Mucosa of rectum (tissue), 2 donors: ENCODE measurements around the gene COP1.
A peak's percentile ranks its signal among the peaks of the same experiment; 100 is the strongest.
"Not testable (repeated sequence)": the region's sequence is repeated elsewhere in the genome, so short reads cannot be mapped to it uniquely, and the experiment has no call there.

Source experiments
- H3K27ac ChIP-seq, 2 donors: one replicate each; pipeline ENCODE4 v1.7.0; 2013; ENCODE audit warnings: inconsistent platforms in 2 of 2, low read depth in 2 of 2, low read length in 2 of 2
- H3K27me3 ChIP-seq, 2 donors: one replicate each; pipeline ENCODE4 v1.7.0; 2013; ENCODE audit warnings: low read length in 2 of 2; ENCODE audit not compliant: control insufficient read depth in 2 of 2, insufficient read depth in 2 of 2
- H3K36me3 ChIP-seq, 2 donors: one replicate each; pipeline ENCODE4 v1.7.0; 2013; ENCODE audit warnings: low read length in 2 of 2; ENCODE audit not compliant: control insufficient read depth in 2 of 2, insufficient read depth in 2 of 2
- H3K4me1 ChIP-seq, 2 donors: one replicate each; pipeline ENCODE4 v1.7.0; 2013; ENCODE audit warnings: low read length in 2 of 2, mild to moderate bottlenecking in 1 of 2; ENCODE audit not compliant: control insufficient read depth in 2 of 2, insufficient read depth in 2 of 2
- H3K4me3 ChIP-seq, 2 donors: one replicate each; pipeline ENCODE4 v1.7.0; 2013; ENCODE audit warnings: low read length in 2 of 2
- H3K9ac ChIP-seq, 2 donors: one replicate each; pipeline ENCODE4 v1.7.0; 2013; ENCODE audit warnings: low read length in 2 of 2, low read depth in 1 of 2, mild to moderate bottlenecking in 1 of 2
- H3K9me3 ChIP-seq, 2 donors: one replicate each; pipeline ENCODE4 v1.7.0; 2013; ENCODE audit warnings: low read length in 2 of 2; ENCODE audit not compliant: control insufficient read depth in 2 of 2
- donor health status: healthy.
- donor health status: Normal muscosa, but diverticular disease.

COP1 gene

DNA sequence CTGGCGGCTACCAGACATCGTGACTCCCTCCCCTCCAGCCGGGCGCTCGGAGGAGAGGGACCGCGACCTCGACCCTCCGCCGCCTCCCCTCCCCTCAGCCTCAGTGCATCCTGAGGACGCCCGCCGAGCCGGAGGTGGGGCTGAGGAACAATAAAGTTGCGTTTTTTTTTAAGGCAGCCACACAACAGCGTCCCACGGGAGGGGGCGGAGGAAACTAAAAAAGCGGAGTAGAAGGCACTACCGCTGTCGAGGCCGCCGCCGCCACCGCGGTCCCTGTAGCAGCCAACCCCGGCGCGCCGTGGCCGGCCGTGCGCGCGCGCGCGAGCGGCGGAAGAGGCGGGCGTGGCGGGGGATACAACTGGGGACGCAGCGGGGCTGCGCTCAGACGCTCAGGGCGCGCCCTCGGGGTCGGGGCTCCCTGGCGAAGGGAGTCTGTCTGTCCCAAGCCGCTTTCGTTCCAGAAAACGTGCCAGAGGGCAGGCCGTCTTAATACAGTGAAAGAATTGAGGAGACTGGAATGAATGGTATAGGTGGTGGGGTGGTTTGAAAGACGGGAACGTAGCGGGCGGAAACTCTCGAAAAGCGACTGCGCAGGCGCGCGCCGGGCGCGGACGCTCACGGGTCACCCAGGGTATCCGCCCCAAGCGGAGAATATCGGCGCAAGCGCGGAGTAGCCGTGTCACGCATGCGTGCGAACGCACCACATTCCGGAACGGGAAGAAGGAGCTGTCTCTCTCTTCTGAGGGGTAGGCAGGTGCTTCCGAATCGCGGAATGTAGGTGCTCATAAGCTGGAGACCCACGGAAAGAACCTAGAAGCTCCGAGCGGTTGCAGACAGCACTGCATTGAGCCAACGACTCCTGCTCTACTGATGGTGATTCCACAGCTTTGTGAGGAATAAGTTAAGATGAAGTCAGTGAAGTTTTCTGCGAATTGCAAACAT lies at the start of gene COP1:
Gene COP1 (minus strand): TSS at position 326 of the 942 bp plus-strand sequence. CDS start 308 bp downstream, at position 18.
- no peaks in the 10 kb centered on the region for H3K36me3 ChIP-seq
- no peaks in the 10 kb centered on the region for H3K27me3 ChIP-seq
- H3K9me3 ChIP-seq = no peaks in the 10 kb centered on the region
- peak within 1 kb of the TSS; percentile 97 for H3K27ac ChIP-seq
- peak within 1 kb of the TSS; percentile 93 for H3K4me3 ChIP-seq
- H3K9ac ChIP-seq = peak within 1 kb of the TSS; percentile 93 to 95
- peaks cover 5 to 19% of the 10 kb centered on the region in 2 donors for H3K4me1 ChIP-seq

DNA sequence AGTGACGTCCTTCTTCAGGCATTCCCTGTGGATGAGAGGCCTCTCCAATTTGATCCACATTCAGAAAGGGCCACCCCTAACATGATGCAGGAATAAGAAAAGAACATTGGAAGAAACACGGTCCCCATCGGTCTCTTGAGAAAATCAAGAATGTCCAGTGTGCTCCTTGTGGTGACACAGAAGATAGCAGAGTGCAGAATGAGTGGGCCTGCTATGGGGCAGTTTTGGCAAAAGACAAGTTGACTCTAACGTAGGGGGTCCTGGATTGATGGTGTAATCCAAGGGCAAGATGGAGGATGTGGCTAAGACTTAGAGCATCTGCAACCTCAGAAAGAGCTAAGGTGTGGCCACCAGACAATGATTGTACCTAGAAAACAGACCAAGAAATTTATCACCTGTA lies 45.1 kb upstream of the COP1 start:
- Histone ChIP-seq H3K4me3 (no peak overlapping the region), H3K9ac (no peak overlapping the region), H3K36me3 (no peaks in the 10 kb centered on the region), H3K27ac (no peak overlapping the region), H3K9me3 (no peaks in the 10 kb centered on the region), H3K27me3 (no peaks in the 10 kb centered on the region), H3K4me1 (no peaks in the 10 kb centered on the region)

DNA sequence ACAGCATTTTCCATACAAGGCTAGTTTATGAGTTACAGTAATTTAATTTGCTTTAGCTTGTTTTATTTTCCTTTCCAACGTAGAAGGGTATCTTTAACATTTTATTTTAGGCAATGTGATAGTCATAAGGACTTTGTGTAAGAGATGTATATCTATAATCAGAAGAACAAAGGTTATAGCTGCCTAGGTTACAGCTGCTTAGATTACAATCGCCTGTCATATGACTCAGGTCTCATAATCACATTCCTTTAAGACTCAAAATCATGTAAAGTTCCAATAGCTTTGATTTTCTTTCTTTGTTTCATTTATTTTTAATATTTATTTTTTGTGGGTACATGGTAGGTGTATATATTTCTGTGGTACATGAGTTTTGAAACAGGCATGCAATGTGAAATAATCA lies 37.8 kb upstream of the COP1 start:
- H3K9me3 ChIP-seq = no peaks in the 10 kb centered on the region
- H3K9ac ChIP-seq = no peak overlapping the region
- H3K36me3 ChIP-seq = no peaks in the 10 kb centered on the region
- H3K4me3 ChIP-seq = no peak overlapping the region
- H3K27ac ChIP-seq = no peak overlapping the region
- H3K27me3 ChIP-seq = no peaks in the 10 kb centered on the region
- no peaks in the 10 kb centered on the region for H3K4me1 ChIP-seq

DNA sequence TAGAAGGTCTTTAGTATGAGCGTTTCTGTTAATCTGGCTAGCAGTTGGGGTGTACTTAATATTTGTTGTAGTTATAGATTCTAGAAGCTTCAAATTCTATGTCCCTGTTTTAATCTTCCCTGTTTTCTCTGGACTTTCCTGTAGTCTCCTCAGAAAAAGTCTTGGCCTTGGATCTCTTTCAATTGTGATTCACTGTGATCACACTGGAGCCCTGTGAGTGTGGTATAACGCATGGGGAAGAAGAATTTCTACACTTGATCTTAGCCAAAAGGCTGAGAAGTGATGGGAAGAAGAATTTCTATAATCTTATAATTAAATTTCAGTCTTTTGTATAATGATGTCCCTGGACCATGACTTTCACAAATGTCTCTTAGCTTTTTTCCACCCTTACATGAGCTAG lies 36.7 kb upstream of the COP1 start:
- H3K27me3 ChIP-seq = no peaks in the 10 kb centered on the region

DNA sequence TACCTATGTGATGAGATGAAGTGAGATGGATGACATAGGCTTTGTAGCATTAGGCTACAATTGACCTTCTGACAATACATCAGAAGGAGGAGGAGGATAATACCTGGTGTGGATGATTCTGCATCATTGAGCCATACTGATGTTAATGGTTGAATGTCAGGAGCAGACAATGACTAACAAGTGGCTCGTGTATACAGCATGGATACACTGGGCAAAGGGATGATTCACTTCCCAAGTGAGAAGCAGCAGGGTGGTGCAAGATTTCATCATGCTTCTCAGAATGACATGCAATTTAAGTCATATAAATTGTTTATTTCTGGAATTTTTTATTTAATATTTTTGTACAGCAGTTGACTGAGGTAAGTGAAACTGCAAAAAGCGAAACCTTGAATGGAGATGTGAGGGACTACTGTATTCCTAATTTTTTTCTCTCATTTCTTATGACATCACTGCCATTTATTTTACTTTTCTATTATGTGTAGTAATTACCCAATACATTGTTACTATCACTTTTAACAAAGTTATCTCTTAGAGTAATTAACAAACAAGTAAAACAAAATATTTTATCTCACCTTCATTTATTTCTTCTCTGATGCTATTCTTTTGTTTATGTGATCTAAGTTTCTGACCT lies 34.4 kb upstream of the COP1 start:
- no peaks in the 10 kb centered on the region for H3K9me3 ChIP-seq
- H3K4me1 ChIP-seq = no peaks in the 10 kb centered on the region
- H3K36me3 ChIP-seq = no peaks in the 10 kb centered on the region
- H3K27ac ChIP-seq = no peak overlapping the region
- H3K4me3 ChIP-seq = no peak overlapping the region
- no peaks in the 10 kb centered on the region for H3K27me3 ChIP-seq
- no peak overlapping the region for H3K9ac ChIP-seq

More for the DNA sequence above, 36.7 kb upstream of the COP1 start:
- Histone ChIP-seq H3K27ac (no peak overlapping the region), H3K4me3 (no peak overlapping the region), H3K9ac (no peak overlapping the region), H3K4me1 (no peaks in the 10 kb centered on the region), H3K9me3 (no peaks in the 10 kb centered on the region), H3K36me3 (no peaks in the 10 kb centered on the region)

DNA sequence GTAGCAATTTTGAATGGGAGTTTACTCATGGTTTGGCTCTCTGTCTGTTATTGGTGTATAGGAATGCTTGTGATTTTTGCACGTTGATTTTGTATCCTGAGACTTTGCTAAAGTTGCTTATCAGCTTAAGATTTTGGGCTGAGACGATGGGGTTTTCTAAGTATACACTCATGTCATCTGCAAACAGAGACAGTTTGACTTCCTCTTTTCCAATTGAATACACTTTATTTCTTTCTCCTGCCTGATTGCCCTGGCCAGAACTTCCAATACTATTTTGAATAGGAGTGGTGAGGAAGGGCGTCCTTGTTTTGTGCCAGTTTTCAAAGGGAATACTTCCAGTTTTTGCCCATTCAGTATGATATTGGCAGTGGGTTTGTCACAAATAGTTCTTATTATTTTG lies 26.6 kb upstream of the COP1 start:
- H3K4me3 ChIP-seq, H3K36me3 ChIP-seq, H3K9me3 ChIP-seq, H3K4me1 ChIP-seq, H3K27me3 ChIP-seq, H3K27ac ChIP-seq, H3K9ac ChIP-seq: not testable (repeated sequence)

DNA sequence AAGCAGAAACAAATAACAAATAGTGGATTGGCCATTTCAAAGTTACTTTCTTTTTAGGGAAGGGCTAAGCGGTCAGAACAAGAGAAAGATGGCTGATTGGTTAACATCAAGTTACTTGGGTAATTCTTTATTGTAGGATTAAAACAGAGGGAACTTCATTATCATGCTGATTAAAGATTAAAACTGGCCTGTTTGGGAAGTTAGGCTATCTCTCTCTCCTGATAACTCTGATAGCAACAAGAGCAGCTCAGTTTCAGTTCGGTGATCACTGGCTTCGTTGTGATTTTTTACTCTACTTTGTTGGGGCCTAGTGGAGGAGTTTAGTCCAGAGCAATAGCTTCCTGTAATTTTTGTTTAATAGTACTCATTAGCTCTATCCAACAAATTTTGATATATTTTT lies 20.5 kb upstream of the COP1 start:
- Histone ChIP-seq H3K27ac (no peak overlapping the region), H3K4me1 (peaks cover 0 to 4% of the 10 kb centered on the region in 2 donors), H3K27me3 (no peaks in the 10 kb centered on the region), H3K36me3 (no peaks in the 10 kb centered on the region), H3K9me3 (no peaks in the 10 kb centered on the region), H3K9ac (no peak overlapping the region), H3K4me3 (no peak overlapping the region)

DNA sequence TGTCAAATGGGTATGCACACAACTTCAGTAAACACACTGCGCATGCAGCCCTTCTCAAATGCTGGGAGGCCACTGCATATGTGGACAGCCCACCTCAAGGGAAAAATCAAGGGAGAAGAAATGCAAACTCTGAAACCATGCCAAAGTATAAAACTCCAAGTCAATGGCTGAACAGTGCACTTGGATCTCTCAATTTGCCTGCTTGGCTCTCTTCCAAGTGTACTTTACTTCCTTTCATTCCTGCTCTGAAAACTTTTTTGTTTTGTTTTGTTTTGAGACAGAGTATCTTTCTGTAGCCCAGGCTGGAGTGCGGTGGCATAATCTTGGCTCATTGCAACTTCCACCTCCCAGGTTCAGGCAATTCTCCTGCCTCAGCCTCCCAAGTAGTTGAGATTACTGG lies 18.8 kb upstream of the COP1 start:
- Histone ChIP-seq H3K9me3 (no peaks in the 10 kb centered on the region), H3K4me1 (peaks cover 0 to 4% of the 10 kb centered on the region in 2 donors), H3K27me3 (no peaks in the 10 kb centered on the region), H3K27ac (no peak overlapping the region), H3K4me3 (no peak overlapping the region), H3K9ac (no peak overlapping the region), H3K36me3 (no peaks in the 10 kb centered on the region)

DNA sequence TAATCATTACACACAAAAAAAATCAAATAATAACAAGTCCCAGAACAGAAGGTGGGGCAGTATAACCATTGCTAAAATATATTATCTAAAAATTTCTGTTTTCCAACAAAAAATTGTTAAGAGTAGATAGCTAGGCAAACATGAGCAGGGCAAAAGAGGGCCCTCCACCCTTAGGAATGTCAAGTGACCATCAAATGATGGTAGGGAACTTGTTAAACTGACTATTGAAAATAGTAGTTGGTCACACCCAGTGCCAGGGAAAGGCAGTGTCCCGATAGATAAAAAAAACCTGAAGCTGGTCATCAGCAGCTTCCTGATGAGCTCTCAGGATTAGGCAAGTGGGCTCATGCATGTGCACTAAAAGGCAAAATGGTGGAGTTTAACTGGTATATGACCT lies 18.4 kb upstream of the COP1 start:
- no peaks in the 10 kb centered on the region for H3K9me3 ChIP-seq
- no peak overlapping the region for H3K27ac ChIP-seq

DNA sequence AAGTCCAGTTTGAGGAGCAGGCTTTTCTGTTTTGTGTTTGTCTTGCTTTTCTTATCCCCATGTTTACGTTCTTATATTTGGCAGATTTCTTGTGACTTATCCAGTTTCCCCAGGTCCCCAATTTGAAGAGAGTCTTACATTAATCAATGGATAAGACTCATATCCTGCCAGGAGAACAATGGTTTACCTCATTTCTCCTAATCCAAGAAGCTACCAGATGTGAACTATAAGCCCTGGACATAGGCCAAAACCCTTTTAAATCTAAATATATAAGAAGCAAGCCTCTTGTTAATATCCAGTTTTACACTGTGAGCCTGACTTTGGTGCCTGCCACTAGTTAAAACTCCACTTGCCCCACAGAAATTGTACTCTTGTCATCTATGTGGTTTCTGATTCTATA lies 15.1 kb upstream of the COP1 start:
- Histone ChIP-seq H3K9me3 (no peaks in the 10 kb centered on the region), H3K27ac (no peak overlapping the region), H3K9ac (no peak overlapping the region), H3K4me1 (peaks cover 0 to 7% of the 10 kb centered on the region in 2 donors), H3K27me3 (no peaks in the 10 kb centered on the region), H3K4me3 (no peak overlapping the region), H3K36me3 (no peaks in the 10 kb centered on the region)

More for the DNA sequence above, 18.4 kb upstream of the COP1 start:
- Histone ChIP-seq H3K27me3 (no peaks in the 10 kb centered on the region), H3K9ac (no peak overlapping the region), H3K4me1 (peaks cover 0 to 5% of the 10 kb centered on the region in 2 donors), H3K36me3 (no peaks in the 10 kb centered on the region), H3K4me3 (no peak overlapping the region)
